HepG2 (cell line): ENCODE measurements around the gene SLC22A23. TPM values are rescaled to one million over a fixed set of nuclear protein-coding genes. Genes with fewer than 3 reads are reported as not detected.

ENCODE experiments used
- ATAC-seq: fragments of 200-7000 bp; cut with Tn5 transposase; 3 replicates; pipeline ENCODE4 v1.9.1; 2020; ENCODE audit warnings: mild to moderate bottlenecking, moderate library complexity
- BruUV-seq: library from RNA; stranded (reverse); fragments of 400-500 nt; replicated peaks from 2 replicates; lab custom pipeline; 2021; lab: Mats Ljungman, UMichigan
- CTCF ChIA-PET: fragments of 300-600 bp; formaldehyde crosslinking; extraction: SDS; loops from one replicate; lab custom pipeline; 2021; ENCODE audit warnings: low total read pairs, inconsistent platforms, low intra/inter-chr PET ratio; lab: Yijun Ruan, JAX
- POLR2A ChIA-PET: fragments of 350-600 bp; sonication (Branson Sonifier 250); formaldehyde crosslinking; loops from one replicate; lab custom pipeline; 2020; ENCODE audit warnings: antibody characterized with exemption, inconsistent platforms; lab: Yijun Ruan, JAX
- DNase-seq: peaks from one replicate; pipeline ENCODE4 v3.0.0-alpha.2; 2015; ENCODE audit warnings: low spot score
- FAIRE-seq: peaks from 3 replicates; lab custom pipeline; 2011; peaks lifted over from hg19 to GRCh38; lab: Jason Lieb, UNC
- H2AFZ ChIP-seq: one replicate; pipeline ENCODE4 v1.6.1; 2011; ENCODE audit warnings: low read length, inconsistent platforms
- H3K27ac ChIP-seq: fragments of 300-600 bp; 3 replicates; pipeline ENCODE4 v1.8.0; 2011; ENCODE audit warnings: mixed run types, mild to moderate bottlenecking, mixed read lengths, low read length, inconsistent platforms; ENCODE audit not compliant: insufficient read depth; ENCODE audit errors: extremely low read length
- H3K27me3 ChIP-seq, 2 experiments: fragments of 200-600 bp in 1 of 2; 2 replicates in 1 of 2; 3 replicates in 1 of 2; pipeline versions ENCODE4 v1.6.0 to v1.8.0; 2011; ENCODE audit warnings: low read length in 2 of 2, mild to moderate bottlenecking in 2 of 2, moderate library complexity in 2 of 2, inconsistent platforms in 1 of 2; ENCODE audit not compliant: insufficient read depth in 2 of 2, control insufficient read depth in 1 of 2
- H3K36me3 ChIP-seq, 2 experiments: fragments of 200-600 bp in 1 of 2; replicated peaks in 1 of 2; 2 replicates in 1 of 2; 3 replicates in 1 of 2; pipeline versions ENCODE4 v1.5.1 to v1.8.0; 2011; ENCODE audit warnings: low read length in 2 of 2, inconsistent platforms in 1 of 2; ENCODE audit not compliant: insufficient read depth in 2 of 2, control insufficient read depth in 1 of 2
- H3K4me1 ChIP-seq: 2 replicates; pipeline ENCODE4 v1.5.1; 2012; ENCODE audit warnings: low read length, inconsistent platforms; ENCODE audit not compliant: insufficient read depth
- H3K4me2 ChIP-seq: 2 replicates; pipeline ENCODE4 v1.6.0; 2011; ENCODE audit warnings: low read depth, low read length, inconsistent platforms
- H3K4me3 ChIP-seq, 3 experiments: fragments of 200-600 bp in 1 of 3; sonication (generic), shearing (Covaris generic) in 1 of 3; replicated peaks in 1 of 3; 2 replicates each; pipeline ENCODE4 v1.5.1; 2011 to 2016; ENCODE audit warnings: low read length in 3 of 3, inconsistent platforms in 2 of 3, low read depth in 2 of 3, mild to moderate bottlenecking in 2 of 3, control low read depth in 1 of 3, mixed read lengths in 1 of 3; ENCODE audit not compliant: insufficient read depth in 1 of 3
- H3K79me2 ChIP-seq: one replicate; pipeline ENCODE4 v1.6.1; 2011; ENCODE audit warnings: low read length, inconsistent platforms; ENCODE audit not compliant: insufficient read depth
- H3K9ac ChIP-seq: 2 replicates; pipeline ENCODE4 v1.6.0; 2011; ENCODE audit warnings: mild to moderate bottlenecking, low read depth, low read length, inconsistent platforms; ENCODE audit not compliant: insufficient read depth
- H3K9me3 ChIP-seq: 2 replicates; pipeline ENCODE4 v1.5.1; 2012; ENCODE audit warnings: mild to moderate bottlenecking, low read length
- H4K20me1 ChIP-seq: 2 replicates; pipeline ENCODE4 v1.6.0; 2011; ENCODE audit warnings: inconsistent platforms, mild to moderate bottlenecking, low read length, moderate library complexity; ENCODE audit not compliant: insufficient read depth
- KDM2A ChIP-seq: sonication (generic); formaldehyde crosslinking; IDR thresholded peaks from 2 replicates; pipeline ENCODE4 v1.4.0; 2020; ENCODE audit warnings: low read depth, missing genetic modification reagents, borderline replicate concordance
- KLF9 ChIP-seq: IDR thresholded peaks from 2 replicates; pipeline ENCODE4 v1.6.1; 2016; ENCODE audit warnings: low read depth
- KMT2B ChIP-seq: IDR thresholded peaks from 2 replicates; pipeline ENCODE4 v1.6.1; 2016; ENCODE audit warnings: missing genetic modification reagents, missing compliant biosample characterization
- NCOA1 ChIP-seq: sonication (generic); formaldehyde crosslinking; IDR thresholded peaks from 2 replicates; pipeline ENCODE4 v1.9.0; 2021; ENCODE audit warnings: missing genetic modification reagents
- TCF12 ChIP-seq, 2 experiments: fragments of 450-650 bp in 1 of 2; sonication (generic) in 1 of 2; formaldehyde crosslinking in 1 of 2; IDR thresholded peaks; 2 replicates each; pipeline versions ENCODE4 v1.6.1 to v1.8.0; 2017 to 2022; ENCODE audit warnings: antibody characterized with exemption in 1 of 2, mild to moderate bottlenecking in 1 of 2, missing genetic modification reagents in 1 of 2, moderate library complexity in 1 of 2
- ZFYVE20 ChIP-seq: sonication (generic); formaldehyde crosslinking; IDR thresholded peaks from 2 replicates; pipeline ENCODE4 v1.8.0; 2023; ENCODE audit warnings: low read depth, mild to moderate bottlenecking, moderate library complexity, missing genetic modification reagents, borderline replicate concordance
- ZNF251 ChIP-seq: sonication (generic); formaldehyde crosslinking; IDR thresholded peaks from 2 replicates; pipeline ENCODE4 v1.9.0; 2021; ENCODE audit warnings: mild to moderate bottlenecking, missing genetic modification reagents
- ZNF557 ChIP-seq: sonication (generic); formaldehyde crosslinking; IDR thresholded peaks from 2 replicates; pipeline ENCODE4 v1.4.0; 2020; ENCODE audit warnings: missing genetic modification reagents
- ZNF773 ChIP-seq: sonication (generic); formaldehyde crosslinking; IDR thresholded peaks from 2 replicates; pipeline ENCODE4 v1.4.0; 2020; ENCODE audit warnings: missing genetic modification reagents, borderline replicate concordance
- ZSCAN22 ChIP-seq: sonication (generic); formaldehyde crosslinking; IDR thresholded peaks from 2 replicates; pipeline ENCODE4 v1.4.0; 2020; ENCODE audit warnings: mild to moderate bottlenecking, missing genetic modification reagents
- WGBS: methylation state at CpG from one replicate; pipeline ENCODE4 v1.1.6; 2017; ENCODE audit warnings: low lambda C conversion rate; 5-methylcytosine and 5-hydroxymethylcytosine counted together
- in situ Hi-C: cut with HindIII; loops from 2 replicates; pipeline ENCODE4 v1.10.0; 2017; ENCODE audit warnings: low pct_unique_long_range_greater_than_20kb; ENCODE audit not compliant: extremely low pct_ligation_motif_present
- intact Hi-C: fragments of 100-400 bp; cut with micrococcal nuclease; formaldehyde crosslinking; loops from one replicate; pipeline ENCODE4 v1.10.0; 2022; ENCODE audit not compliant: unreplicated experiment
- polyA plus RNA-seq, 8 experiments: library from polyadenylated mRNA; depleted of rRNA in 3 of 8; stranded (reverse) in 7 of 8; unstranded in 1 of 8; fragments of >200 nt; fragmentation: Illumina TruSeq in 4 of 8; extraction: Trizol in 4 of 8; gene quantifications; 2 replicates each; pipeline versions ENCODE4 v1.2.1 to v1.2.3, GENCODE V29; 2011 to 2016; ENCODE audit warnings: low read depth in 4 of 8, missing spikeins in 1 of 8, mixed read lengths in 1 of 8; ENCODE audit not compliant: insufficient read depth in 1 of 8
- total RNA-seq, 5 experiments: library from RNA; depleted of rRNA; stranded (reverse); fragments of >200 nt; fragmentation: Illumina TruSeq; extraction: Trizol; gene quantifications; 2 replicates each; pipeline ENCODE4 v1.2.3, GENCODE V29; 2016; ENCODE audit warnings: low read depth in 1 of 5
- TF ChIP-seq, protein P1 (sequence below): sonication (generic); formaldehyde crosslinking; conservative IDR thresholded peaks from 2 replicates; pipeline ENCODE4 v1.4.0; 2020; ENCODE audit warnings: missing genetic modification reagents
- TF ChIP-seq, protein P2 (sequence below): sonication (generic); formaldehyde crosslinking; IDR thresholded peaks from 2 replicates; pipeline ENCODE4 v1.5.0; 2020; ENCODE audit warnings: mild to moderate bottlenecking, missing genetic modification reagents, moderate library complexity
- TF ChIP-seq, protein P3 (sequence below): sonication (generic); formaldehyde crosslinking; IDR thresholded peaks from 2 replicates; pipeline ENCODE4 v1.8.1; 2022; ENCODE audit warnings: low read depth, mild to moderate bottlenecking, missing genetic modification reagents
- TF ChIP-seq, protein P4 (sequence below): IDR thresholded peaks from 2 replicates; pipeline ENCODE4 v1.6.1; 2016; ENCODE audit warnings: low read depth, control low read depth
- TF ChIP-seq, protein P5 (sequence below): sonication (generic); formaldehyde crosslinking; IDR thresholded peaks from 2 replicates; pipeline ENCODE4 v1.5.0; 2020; ENCODE audit warnings: mild to moderate bottlenecking, low read depth, missing genetic modification reagents, borderline replicate concordance

Gene SLC22A23
- total and polyA plus RNA-seq, 2 of the 13 experiments (the other 11 are each of a cell fraction or from before 2014, with no cell fraction given): 11.8 to 17.5 TPM

DNA sequence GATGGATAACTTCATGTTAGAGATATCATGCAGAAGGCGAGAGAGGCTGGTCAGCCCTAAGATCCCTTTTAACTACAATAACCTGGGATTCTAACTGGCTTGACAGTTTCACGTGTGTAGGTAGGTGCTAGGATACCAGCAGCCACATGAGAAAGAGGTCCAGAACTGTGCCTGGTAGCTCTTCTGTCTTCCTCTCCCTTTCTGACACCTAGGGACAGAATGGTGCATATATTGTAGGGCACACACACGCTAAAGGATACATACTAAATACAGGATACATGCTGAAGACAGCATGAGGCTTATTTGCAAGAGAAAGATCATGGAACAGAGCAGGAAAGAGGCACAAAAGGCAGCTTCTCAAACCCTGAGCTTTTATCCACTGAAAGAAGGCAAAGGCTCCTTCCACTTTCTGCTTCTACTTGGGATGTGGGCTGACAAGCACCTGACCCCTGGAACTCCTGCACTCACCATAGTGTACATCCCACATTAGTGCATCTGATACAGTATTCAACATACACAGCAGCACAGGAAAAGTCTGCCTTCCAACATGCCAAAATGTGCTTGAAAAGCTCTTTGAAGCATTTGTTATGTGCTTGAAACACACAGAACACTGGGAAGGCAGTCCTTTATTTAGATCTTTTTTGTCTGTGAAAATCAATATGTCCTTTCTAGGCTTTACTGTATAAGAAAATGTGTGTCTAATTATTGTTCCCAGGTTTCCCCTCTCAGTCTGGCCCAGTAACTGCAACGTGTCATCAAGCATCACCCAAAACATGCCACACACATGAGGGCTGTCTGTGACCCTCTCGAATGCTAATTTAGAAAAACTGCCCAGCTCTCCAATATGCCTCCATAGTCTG lies 3.2 kb downstream of the SLC22A23 start:
- POLR2A ChIA-PET: interaction anchor here (1.8 to 4.3 kb wide), 5 partner anchors 9 to 73 kb away, joined by 3 to 33 read pairs (median 18); no protein-coding TSS in a partner anchor
- in situ Hi-C loops: loop anchor here (5.0 to 10.0 kb wide), 2 partner anchors 36 to 281 kb away; no protein-coding TSS in a partner anchor
- TF ChIP-seq NCOA1 (CRISPR knock-in tag): no peak
- TF ChIP-seq, protein P1, sequence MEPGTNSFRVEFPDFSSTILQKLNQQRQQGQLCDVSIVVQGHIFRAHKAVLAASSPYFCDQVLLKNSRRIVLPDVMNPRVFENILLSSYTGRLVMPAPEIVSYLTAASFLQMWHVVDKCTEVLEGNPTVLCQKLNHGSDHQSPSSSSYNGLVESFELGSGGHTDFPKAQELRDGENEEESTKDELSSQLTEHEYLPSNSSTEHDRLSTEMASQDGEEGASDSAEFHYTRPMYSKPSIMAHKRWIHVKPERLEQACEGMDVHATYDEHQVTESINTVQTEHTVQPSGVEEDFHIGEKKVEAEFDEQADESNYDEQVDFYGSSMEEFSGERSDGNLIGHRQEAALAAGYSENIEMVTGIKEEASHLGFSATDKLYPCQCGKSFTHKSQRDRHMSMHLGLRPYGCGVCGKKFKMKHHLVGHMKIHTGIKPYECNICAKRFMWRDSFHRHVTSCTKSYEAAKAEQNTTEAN (CRISPR knock-in tag): no peak
- TF ChIP-seq, protein P2, sequence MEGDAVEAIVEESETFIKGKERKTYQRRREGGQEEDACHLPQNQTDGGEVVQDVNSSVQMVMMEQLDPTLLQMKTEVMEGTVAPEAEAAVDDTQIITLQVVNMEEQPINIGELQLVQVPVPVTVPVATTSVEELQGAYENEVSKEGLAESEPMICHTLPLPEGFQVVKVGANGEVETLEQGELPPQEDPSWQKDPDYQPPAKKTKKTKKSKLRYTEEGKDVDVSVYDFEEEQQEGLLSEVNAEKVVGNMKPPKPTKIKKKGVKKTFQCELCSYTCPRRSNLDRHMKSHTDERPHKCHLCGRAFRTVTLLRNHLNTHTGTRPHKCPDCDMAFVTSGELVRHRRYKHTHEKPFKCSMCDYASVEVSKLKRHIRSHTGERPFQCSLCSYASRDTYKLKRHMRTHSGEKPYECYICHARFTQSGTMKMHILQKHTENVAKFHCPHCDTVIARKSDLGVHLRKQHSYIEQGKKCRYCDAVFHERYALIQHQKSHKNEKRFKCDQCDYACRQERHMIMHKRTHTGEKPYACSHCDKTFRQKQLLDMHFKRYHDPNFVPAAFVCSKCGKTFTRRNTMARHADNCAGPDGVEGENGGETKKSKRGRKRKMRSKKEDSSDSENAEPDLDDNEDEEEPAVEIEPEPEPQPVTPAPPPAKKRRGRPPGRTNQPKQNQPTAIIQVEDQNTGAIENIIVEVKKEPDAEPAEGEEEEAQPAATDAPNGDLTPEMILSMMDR (CRISPR knock-in tag): peak; percentile 38
- TF ChIP-seq KLF9 (CRISPR knock-in tag): no peak
- TF ChIP-seq ZNF557 (CRISPR knock-in tag): no peak
- TF ChIP-seq ZSCAN22 (CRISPR knock-in tag): no peak
- TF ChIP-seq, protein P3, sequence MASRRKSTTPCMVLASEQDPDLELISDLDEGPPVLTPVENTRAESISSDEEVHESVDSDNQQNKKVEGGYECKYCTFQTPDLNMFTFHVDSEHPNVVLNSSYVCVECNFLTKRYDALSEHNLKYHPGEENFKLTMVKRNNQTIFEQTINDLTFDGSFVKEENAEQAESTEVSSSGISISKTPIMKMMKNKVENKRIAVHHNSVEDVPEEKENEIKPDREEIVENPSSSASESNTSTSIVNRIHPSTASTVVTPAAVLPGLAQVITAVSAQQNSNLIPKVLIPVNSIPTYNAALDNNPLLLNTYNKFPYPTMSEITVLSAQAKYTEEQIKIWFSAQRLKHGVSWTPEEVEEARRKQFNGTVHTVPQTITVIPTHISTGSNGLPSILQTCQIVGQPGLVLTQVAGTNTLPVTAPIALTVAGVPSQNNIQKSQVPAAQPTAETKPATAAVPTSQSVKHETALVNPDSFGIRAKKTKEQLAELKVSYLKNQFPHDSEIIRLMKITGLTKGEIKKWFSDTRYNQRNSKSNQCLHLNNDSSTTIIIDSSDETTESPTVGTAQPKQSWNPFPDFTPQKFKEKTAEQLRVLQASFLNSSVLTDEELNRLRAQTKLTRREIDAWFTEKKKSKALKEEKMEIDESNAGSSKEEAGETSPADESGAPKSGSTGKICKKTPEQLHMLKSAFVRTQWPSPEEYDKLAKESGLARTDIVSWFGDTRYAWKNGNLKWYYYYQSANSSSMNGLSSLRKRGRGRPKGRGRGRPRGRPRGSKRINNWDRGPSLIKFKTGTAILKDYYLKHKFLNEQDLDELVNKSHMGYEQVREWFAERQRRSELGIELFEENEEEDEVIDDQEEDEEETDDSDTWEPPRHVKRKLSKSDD (CRISPR knock-in tag): no peak
- TF ChIP-seq, protein P4, sequence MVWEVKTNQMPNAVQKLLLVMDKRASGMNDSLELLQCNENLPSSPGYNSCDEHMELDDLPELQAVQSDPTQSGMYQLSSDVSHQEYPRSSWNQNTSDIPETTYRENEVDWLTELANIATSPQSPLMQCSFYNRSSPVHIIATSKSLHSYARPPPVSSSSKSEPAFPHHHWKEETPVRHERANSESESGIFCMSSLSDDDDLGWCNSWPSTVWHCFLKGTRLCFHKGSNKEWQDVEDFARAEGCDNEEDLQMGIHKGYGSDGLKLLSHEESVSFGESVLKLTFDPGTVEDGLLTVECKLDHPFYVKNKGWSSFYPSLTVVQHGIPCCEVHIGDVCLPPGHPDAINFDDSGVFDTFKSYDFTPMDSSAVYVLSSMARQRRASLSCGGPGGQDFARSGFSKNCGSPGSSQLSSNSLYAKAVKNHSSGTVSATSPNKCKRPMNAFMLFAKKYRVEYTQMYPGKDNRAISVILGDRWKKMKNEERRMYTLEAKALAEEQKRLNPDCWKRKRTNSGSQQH (CRISPR knock-in tag): no peak
- no peak for TF ChIP-seq KDM2A (CRISPR knock-in tag)
- TF ChIP-seq ZNF773 (CRISPR knock-in tag): no peak
- no peak for TF ChIP-seq TCF12 (IDR thresholded peaks at IDR 0.05)
- TF ChIP-seq TCF12 (CRISPR knock-in tag; IDR thresholded peaks at IDR 0.05): no peak
- TF ChIP-seq KMT2B: no peak
- no peak for TF ChIP-seq ZFYVE20 (CRISPR knock-in tag)
- TF ChIP-seq, protein P5, sequence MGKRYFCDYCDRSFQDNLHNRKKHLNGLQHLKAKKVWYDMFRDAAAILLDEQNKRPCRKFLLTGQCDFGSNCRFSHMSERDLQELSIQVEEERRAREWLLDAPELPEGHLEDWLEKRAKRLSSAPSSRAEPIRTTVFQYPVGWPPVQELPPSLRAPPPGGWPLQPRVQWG: no peak
- TF ChIP-seq ZNF251 (CRISPR knock-in tag): no peak

More for the DNA sequence above, 3.2 kb downstream of the SLC22A23 start:
- H3K9ac ChIP-seq: peak overlapping the region; percentile 78
- H3K36me3 ChIP-seq: peaks cover 5 to 22% of the 10 kb centered on the region in 2 experiments; a peak in 4 of 5 replicates
- FAIRE-seq (peak; percentile 8), DNase-seq (no peak), ATAC-seq (no peak)
- H3K27ac ChIP-seq: no peak overlapping the region
- H3K9me3 ChIP-seq: no peaks in the 10 kb centered on the region
- no TSS peak for BruUV-seq
- H4K20me1 ChIP-seq: peaks cover 49% of the 10 kb centered on the region
- H3K4me2 ChIP-seq: peak overlapping the region; percentile 92
- CTCF ChIA-PET: no interaction called here
- peaks cover 68% of the 10 kb centered on the region for H3K4me1 ChIP-seq
- H2AFZ ChIP-seq: no peak overlapping the region
- peaks cover 73% of the 10 kb centered on the region for H3K79me2 ChIP-seq
- 60% methylated on average over 5 of the region's 5 CpGs for WGBS
- no peaks in the 10 kb centered on the region; a peak in 1 of 5 replicates for H3K27me3 ChIP-seq
- H3K4me3 ChIP-seq: peak overlapping the region; percentile 77 to 91 (median 85)
- intact Hi-C loops: loop anchor here (2.0 to 5.0 kb wide), 3 partner anchors 15 to 156 kb away; no protein-coding TSS in a partner anchor
